Tibial nerve (tissue), 4 donors: ENCODE measurements around the gene SDK1. TPM values are rescaled to one million over a fixed set of nuclear protein-coding genes. Genes with fewer than 3 reads are reported as not detected.
"Not testable (repeated sequence)": the region's sequence is repeated elsewhere in the genome, so short reads cannot be mapped to it uniquely, and the experiment has no call there.

Source experiments
- DNase-seq, 2 donors: peaks; one replicate each; pipeline ENCODE4 v3.0.0-alpha.2; 2019; ENCODE audit warnings: low spot score in 2 of 2
- H3K27ac ChIP-seq, 4 donors: fragments of 200-600 bp; sonication (generic) in 3 of 4; one replicate each; pipeline ENCODE4 v1.5.1; 2017 to 2019; ENCODE audit warnings: mild to moderate bottlenecking in 1 of 4
- H3K27me3 ChIP-seq, 2 donors: fragments of 200-600 bp; sonication (generic) in 1 of 2; one replicate each; pipeline versions ENCODE4 v1.5.1 to v1.6.0; 2017 to 2019
- H3K36me3 ChIP-seq, 3 donors: fragments of 200-600 bp; sonication (generic); one replicate each; pipeline ENCODE4 v1.5.1; 2018 to 2019
- H3K4me1 ChIP-seq, 4 donors: fragments of 200-600 bp; sonication (generic) in 3 of 4; one replicate each; pipeline ENCODE4 v1.5.1; 2017 to 2019
- H3K4me3 ChIP-seq, 4 donors: fragments of 200-600 bp; sonication (generic) in 3 of 4; one replicate each; pipeline ENCODE4 v1.5.1; 2017 to 2019; ENCODE audit warnings: mild to moderate bottlenecking in 1 of 4, moderate library complexity in 1 of 4
- H3K9me3 ChIP-seq, 4 donors: fragments of 200-600 bp; sonication (generic) in 3 of 4; one replicate each; pipeline ENCODE4 v1.5.1; 2017 to 2019
- EP300 ChIP-seq, 2 donors: sonication (generic); formaldehyde crosslinking; IDR thresholded peaks; one replicate each; pipeline ENCODE4 v1.6.1; 2017; ENCODE audit warnings: antibody characterized with exemption in 2 of 2, mild to moderate bottlenecking in 1 of 2
- POLR2A ChIP-seq, 2 donors: fragments of 450-650 bp; IDR thresholded peaks; one replicate each; pipeline ENCODE4 v1.6.1; 2017; ENCODE audit warnings: antibody characterized with exemption in 2 of 2, mild to moderate bottlenecking in 2 of 2, moderate library complexity in 2 of 2
- WGBS, 2 donors: methylation state at CpG; one replicate each; pipeline ENCODE4 v1.1.5; 2018; 5-methylcytosine and 5-hydroxymethylcytosine counted together
- total RNA-seq, 4 donors: library from RNA; depleted of rRNA; stranded (reverse); fragments of >200 nt; gene quantifications; one replicate each; pipeline ENCODE4 v1.1.0, GENCODE V29; 2016
- TF ChIP-seq, protein P1 (sequence below), 5 experiments: fragments of 200-600 bp in 3 of 5; fragments of 450-650 bp in 2 of 5; sonication (generic) in 3 of 5; IDR thresholded peaks; one replicate each; pipeline ENCODE4 v1.5.1; 2016 to 2019; ENCODE audit warnings: antibody characterized with exemption in 5 of 5, mild to moderate bottlenecking in 3 of 5, moderate library complexity in 2 of 5

Gene SDK1
- total RNA-seq, 4 donors from 2014 or later, result 8.2 to 16.2 (median 12.9) TPM

DNA sequence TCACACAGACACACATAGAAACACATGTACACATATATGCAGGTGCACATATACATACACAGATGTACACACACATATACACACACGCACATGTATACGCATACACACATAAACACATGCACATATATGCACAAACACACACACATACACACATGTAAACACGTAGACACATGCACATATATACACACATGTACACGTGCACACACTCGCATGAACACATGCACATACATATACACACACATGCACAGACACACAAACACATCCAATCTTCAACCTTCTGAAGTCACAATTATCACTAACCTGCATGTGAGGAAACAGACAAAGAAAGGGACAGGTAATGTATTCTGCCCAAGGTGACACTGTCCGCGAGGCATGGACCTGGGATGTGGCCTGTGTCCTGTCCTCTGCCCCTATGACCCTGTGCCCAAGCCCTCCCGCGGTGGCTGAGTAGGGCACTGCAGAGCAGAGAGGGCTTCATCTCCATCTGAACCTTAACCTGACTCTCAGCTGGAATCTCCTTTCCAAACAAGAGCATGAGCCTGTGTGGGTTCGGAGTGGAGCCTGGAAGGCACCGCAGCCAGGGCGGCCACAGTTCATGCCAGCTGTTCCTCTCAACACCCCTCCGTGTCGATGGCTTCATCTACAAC lies 660.9 kb downstream of the SDK1 start:
- TF ChIP-seq, protein P1, sequence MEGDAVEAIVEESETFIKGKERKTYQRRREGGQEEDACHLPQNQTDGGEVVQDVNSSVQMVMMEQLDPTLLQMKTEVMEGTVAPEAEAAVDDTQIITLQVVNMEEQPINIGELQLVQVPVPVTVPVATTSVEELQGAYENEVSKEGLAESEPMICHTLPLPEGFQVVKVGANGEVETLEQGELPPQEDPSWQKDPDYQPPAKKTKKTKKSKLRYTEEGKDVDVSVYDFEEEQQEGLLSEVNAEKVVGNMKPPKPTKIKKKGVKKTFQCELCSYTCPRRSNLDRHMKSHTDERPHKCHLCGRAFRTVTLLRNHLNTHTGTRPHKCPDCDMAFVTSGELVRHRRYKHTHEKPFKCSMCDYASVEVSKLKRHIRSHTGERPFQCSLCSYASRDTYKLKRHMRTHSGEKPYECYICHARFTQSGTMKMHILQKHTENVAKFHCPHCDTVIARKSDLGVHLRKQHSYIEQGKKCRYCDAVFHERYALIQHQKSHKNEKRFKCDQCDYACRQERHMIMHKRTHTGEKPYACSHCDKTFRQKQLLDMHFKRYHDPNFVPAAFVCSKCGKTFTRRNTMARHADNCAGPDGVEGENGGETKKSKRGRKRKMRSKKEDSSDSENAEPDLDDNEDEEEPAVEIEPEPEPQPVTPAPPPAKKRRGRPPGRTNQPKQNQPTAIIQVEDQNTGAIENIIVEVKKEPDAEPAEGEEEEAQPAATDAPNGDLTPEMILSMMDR (IDR thresholded peaks at IDR 0.05), result no peak
- TF ChIP-seq POLR2A (IDR thresholded peaks at IDR 0.05) (no peak), EP300 (IDR thresholded peaks at IDR 0.05) (no peak)
- H3K9me3 ChIP-seq, result no peaks in the 10 kb centered on the region
- H3K27ac ChIP-seq, result no peak overlapping the region
- 92 to 94% methylated on average over 14 of the region's 14 CpGs for whole genome bisulfite sequencing, 2 donors
- H3K4me3 ChIP-seq, result no peak overlapping the region
- peaks cover 0 to 9% (median 0%) of the 10 kb centered on the region in 4 donors for H3K4me1 ChIP-seq
- DNase-seq, result no peak
- H3K27me3 ChIP-seq, result no peaks in the 10 kb centered on the region
- peaks cover 0 to 28% (median 0%) of the 10 kb centered on the region in 3 donors for H3K36me3 ChIP-seq

DNA sequence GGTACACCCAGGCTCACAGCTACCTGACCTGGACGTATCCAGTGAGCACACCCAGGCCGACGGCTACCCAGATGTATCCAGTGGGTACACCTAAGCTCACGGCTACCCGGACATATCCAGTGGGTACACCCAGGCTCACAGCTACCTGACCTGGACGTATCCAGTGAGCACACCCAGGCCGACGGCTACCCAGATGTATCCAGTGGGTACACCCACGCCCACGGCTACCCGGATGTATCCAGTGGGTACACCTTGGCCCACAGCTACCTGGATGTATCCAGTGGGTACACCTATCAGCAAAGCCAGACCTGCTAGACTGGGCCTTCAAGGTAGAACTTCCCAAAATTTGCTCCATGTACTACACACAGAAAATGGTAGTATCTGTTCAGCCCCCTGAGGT lies 662.7 kb downstream of the SDK1 start:
- not testable (repeated sequence) for H3K27me3 ChIP-seq, H3K4me1 ChIP-seq, H3K4me3 ChIP-seq, H3K9me3 ChIP-seq, DNase-seq, H3K27ac ChIP-seq
- peaks cover 0 to 43% (median 0%) of the 10 kb centered on the region in 3 donors for H3K36me3 ChIP-seq
- 93 to 96% methylated on average over 9 to 11 of the region's 11 CpGs for WGBS, 2 donors

DNA sequence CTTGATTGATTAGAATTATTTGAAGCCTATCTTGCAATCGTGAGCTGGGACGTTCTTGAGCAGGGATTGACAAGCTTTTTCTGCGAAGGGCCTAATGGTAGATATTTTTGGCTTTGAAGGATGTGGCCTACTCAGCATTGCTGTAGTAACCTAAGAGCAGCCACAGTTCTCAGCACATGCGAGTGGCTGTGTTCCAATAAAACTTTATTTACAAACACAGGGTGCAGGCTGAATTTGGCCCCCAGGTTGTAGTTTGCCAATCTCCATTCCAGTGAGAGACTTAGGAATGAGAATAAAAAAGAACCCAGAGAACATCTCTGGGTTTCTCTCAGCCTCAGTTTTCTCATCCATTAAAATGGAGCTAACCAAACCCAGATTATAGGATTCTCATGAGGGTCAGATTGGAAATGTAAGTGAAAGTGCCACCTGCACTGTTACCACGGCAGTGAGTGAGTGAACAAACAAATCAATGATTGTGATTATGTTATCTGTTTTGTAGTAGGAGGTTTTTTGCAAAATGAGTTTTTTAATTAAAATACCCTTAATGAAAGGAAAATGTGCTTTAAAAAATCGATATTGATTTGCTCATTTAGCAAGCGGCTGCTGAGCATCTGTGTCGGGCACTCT lies 664.0 kb downstream of the SDK1 start:
- H3K4me3 ChIP-seq, result no peak overlapping the region
- H3K4me1 ChIP-seq, result no peaks in the 10 kb centered on the region
- H3K27me3 ChIP-seq, result no peaks in the 10 kb centered on the region
- H3K27ac ChIP-seq, result no peak overlapping the region
- H3K36me3 ChIP-seq, result peaks cover 0 to 43% (median 0%) of the 10 kb centered on the region in 3 donors
- TF ChIP-seq POLR2A (IDR thresholded peaks at IDR 0.05) (no peak), EP300 (IDR thresholded peaks at IDR 0.05) (no peak)
- TF ChIP-seq, protein P1 (IDR thresholded peaks at IDR 0.05), result no peak
- 92 to 95% methylated on average over 8 of the region's 8 CpGs for WGBS, 2 donors
- no peak for DNase-seq
- H3K9me3 ChIP-seq, result no peaks in the 10 kb centered on the region

DNA sequence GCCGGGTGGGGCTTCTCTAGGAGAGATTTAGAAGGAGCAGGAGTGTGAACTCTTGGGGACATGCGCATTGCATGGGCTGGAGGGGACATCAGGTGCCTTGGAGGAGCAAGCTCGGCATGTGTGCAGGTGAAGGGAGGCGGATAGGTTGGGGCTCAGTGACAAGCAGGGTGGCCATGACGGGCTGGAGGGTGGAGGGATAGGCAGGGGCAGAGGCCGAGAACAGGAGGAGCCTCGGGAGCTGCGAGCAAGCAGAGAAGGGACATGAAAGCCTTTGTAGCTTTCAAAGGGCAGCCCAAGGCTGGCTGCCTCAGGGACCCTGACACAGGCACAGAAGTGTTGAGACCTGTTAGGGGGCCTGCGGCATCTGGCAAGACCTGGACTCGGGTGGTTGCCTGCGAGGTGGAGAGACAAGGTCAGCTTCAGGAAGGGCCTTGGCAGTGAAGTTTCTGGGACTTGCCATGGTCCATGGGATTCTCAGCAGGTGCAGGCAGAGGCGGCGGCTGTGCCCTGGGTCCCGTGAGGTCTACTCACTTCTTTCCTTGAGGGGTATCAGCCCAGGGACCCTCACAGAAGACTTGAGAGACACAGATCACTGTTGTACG lies 664.8 kb downstream of the SDK1 start:
- H3K36me3 ChIP-seq, result peaks cover 0 to 43% (median 0%) of the 10 kb centered on the region in 3 donors
- no peak for DNase-seq
- TF ChIP-seq, protein P1 (IDR thresholded peaks at IDR 0.05), result no peak
- TF ChIP-seq EP300 (IDR thresholded peaks at IDR 0.05) (no peak), POLR2A (IDR thresholded peaks at IDR 0.05) (no peak)
- no peaks in the 10 kb centered on the region for H3K27me3 ChIP-seq
- H3K4me3 ChIP-seq, result no peak overlapping the region
- no peaks in the 10 kb centered on the region for H3K4me1 ChIP-seq
- 82 to 88% methylated on average over 12 to 15 of the region's 15 CpGs for WGBS, 2 donors
- H3K9me3 ChIP-seq, result no peaks in the 10 kb centered on the region
- H3K27ac ChIP-seq, result no peak overlapping the region

DNA sequence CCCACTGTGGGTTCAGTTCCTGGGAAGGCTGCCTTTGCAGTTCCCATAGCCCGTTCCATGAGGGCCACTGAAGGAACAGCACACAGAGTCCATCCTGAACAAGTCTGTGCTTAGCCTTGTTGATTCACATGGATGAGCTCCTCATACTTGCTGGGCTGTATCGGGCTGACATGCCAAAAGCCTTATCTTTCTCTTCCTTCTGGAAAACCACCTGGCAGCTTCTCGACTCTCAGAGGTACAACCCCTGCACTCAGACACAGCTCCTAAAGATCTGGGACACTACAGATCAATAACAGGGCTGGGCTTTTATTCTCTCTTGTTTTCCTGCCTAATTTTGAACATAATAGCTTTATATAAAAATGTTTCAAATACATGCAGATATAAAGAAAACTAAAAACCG lies 667.2 kb downstream of the SDK1 start:
- DNase-seq, result no peak
- TF ChIP-seq EP300 (IDR thresholded peaks at IDR 0.05) (no peak), POLR2A (IDR thresholded peaks at IDR 0.05) (no peak)
- TF ChIP-seq, protein P1 (IDR thresholded peaks at IDR 0.05), result no peak
- H3K36me3 ChIP-seq, result peaks cover 0 to 29% (median 0%) of the 10 kb centered on the region in 3 donors
- 91 to 94% methylated on average over 4 of the region's 4 CpGs for WGBS, 2 donors
- no peaks in the 10 kb centered on the region for H3K4me1 ChIP-seq
- no peak overlapping the region for H3K4me3 ChIP-seq
- H3K27ac ChIP-seq, result no peak overlapping the region
- H3K27me3 ChIP-seq, result no peaks in the 10 kb centered on the region
- no peaks in the 10 kb centered on the region for H3K9me3 ChIP-seq
